Cerebellar cortex (tissue), 1 donor: ENCODE measurements around the gene REPIN1.

Source experiments
- DNase-seq: peaks from one replicate; pipeline ENCODE4 v3.0.0-alpha.2; 2015; ENCODE audit warnings: low spot score

REPIN1 gene

DNA sequence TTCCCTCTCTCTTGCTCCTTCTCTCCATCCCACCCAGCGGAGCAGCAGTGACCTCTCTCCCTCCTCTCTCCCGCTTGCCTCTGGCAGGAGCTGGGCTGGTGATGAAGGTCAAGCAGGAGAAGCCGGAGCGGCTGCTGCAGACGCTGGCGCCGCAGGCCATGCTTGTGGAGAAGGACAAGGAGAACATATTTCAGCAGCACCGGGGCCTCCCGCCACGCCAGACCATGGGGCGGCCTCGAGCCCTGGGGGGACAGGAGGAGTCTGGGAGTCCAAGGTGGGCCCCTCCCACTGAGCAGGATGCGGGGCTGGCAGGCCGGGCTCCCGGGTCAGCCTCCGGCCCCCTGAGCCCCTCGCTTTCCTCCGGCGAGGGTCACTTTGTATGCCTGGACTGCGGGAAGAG lies 27.8 kb downstream of the REPIN1 start:
- no peak for DNase-seq

DNA sequence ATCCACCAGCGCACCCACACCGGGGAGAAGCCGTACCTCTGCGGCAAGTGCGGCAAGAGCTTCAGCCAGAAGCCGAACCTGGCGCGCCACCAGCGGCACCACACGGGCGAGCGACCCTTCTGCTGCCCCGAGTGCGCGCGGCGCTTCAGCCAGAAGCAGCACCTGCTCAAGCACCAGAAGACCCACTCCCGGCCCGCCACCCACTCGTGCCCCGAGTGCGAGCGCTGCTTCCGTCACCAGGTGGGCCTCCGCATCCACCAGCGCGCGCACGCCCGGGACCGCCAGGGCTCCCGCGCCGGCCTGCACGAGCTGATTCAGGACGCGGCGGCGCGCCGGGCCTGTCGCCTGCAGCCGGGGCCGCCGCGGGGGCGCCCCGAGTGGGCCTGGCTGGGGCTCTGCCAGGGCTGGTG lies 28.2 kb downstream of the REPIN1 start:
- no peak for DNase-seq

- no peak for DNase-seq
These were observed 28.9 kb downstream of the REPIN1 start for GRCh38 chr7:150397346-150398107.

DNA sequence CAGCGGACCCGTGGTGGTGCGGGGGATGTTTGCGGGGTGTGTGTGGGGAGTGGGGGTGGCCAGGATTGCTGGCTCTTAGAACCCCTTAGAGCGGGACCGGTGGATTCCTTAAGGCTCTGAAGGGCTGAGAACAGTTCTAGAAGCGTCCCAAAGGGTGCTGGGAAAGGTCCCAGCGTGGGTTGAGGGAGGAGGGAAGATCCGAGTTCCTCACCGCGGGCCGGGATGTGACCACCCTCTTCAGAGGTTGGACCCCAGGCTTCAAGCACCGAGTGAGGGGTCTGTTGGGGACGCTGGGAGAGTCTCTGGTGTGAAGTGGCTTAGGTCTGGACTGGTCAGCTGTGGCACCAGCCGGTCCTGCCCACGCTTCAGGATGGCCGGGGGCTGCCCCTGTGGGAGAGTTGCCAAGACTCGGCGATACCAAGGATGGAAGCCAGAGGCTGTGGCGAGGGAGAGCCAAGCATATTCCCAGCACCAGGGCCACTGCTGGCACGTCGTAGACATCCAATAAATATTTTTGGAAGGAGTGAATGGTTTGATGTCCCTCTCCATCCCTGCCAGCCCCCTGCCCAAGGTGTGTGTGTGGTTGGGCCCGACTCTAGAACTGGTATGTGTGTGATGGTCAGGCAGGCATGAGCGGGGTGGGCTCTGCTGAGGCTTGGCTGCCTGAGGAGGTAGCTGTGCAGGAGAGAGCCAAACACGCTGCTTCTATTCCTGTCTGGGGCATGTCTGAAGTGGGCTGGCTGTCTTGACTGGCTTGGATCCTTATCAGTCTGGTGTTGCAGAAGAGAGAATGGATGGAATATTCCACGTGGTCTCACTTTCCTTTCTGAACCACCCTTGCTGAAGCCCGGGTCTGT lies 29.7 kb downstream of the REPIN1 start:
- DNase-seq: no peak

DNA sequence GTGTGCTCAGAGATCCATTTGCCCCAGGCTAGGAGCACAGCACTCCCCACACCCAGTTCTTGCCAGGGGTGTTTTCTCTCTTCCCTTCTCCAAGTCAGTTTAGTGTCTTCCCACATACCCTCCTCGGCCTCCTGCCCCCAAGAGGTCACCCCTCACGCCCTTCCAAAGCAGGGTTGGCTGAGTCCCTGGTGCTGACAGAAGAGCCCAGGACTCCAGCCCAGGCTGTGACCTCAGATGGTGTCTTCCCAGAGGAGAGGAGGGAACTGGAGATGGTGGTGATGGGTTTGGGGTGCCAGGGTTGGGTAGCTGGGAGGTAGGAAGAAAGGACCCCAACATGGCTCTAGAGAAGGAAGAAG lies 30.3 kb downstream of the REPIN1 start:
- no peak for DNase-seq

- DNase-seq: no peak
These were observed 30.9 kb downstream of the REPIN1 start for GRCh38 chr7:150399421-150400007.

GRCh38 chr7:150400008-150400787 lies 31.6 kb downstream of the REPIN1 start:
- no peak for DNase-seq

- DNase-seq: no peak
These were observed 32.3 kb downstream of the REPIN1 start for GRCh38 chr7:150400788-150401423.

DNA sequence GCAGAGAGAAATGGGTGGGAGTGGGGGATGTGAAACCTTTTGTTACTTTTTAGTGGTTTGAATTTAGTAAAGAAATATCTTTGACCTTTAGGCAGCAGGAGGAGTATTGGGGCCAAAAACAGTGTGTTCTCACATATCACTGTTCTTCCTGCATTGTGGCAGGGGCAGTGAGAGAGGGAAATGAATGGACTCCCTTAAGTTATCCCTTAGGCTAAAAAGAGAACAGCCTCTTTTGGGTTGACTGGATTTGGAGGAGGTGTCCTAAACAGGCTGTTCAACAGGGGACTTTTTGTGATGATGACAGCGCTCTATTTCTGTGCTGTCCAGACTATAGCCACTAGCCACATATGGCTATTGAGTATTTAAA lies 32.8 kb downstream of the REPIN1 start:
- no peak for DNase-seq

DNA sequence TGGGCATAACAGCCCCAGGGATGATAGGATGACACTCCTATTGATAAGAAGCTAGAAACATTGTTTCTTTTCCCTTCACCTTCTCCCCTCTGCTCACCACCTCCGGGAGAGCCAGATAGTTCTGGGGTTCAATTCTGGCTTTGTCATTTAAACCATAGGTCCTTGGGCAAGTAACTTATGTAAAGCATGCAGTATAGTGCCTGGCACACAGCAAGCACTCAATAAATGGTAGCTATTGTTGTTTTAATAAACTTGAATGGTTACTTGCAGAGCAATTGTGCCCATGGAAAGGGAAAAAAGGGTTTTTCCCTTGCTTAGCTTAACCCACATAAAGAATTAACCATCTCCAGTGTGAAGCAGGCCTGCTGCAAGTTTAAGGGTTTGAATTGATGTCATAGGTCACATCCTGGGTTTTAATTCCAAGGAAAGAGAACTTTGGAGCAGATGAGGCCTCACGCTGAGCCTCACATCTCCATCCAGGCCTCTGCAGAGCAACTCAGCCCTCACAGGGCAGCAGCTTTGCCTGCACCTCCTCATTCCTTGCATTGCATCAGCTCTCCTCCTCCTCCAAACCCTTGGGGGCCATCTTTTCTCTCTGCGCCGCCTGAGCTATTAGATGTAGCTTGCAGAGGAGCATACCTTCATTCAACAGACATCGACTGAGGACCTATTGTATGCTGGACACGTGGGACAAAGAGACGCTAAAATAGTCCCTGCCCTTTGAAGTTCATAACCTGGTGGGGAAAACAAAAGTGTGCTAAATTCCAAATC lies 33.4 kb downstream of the REPIN1 start:
- no peak for DNase-seq

DNA sequence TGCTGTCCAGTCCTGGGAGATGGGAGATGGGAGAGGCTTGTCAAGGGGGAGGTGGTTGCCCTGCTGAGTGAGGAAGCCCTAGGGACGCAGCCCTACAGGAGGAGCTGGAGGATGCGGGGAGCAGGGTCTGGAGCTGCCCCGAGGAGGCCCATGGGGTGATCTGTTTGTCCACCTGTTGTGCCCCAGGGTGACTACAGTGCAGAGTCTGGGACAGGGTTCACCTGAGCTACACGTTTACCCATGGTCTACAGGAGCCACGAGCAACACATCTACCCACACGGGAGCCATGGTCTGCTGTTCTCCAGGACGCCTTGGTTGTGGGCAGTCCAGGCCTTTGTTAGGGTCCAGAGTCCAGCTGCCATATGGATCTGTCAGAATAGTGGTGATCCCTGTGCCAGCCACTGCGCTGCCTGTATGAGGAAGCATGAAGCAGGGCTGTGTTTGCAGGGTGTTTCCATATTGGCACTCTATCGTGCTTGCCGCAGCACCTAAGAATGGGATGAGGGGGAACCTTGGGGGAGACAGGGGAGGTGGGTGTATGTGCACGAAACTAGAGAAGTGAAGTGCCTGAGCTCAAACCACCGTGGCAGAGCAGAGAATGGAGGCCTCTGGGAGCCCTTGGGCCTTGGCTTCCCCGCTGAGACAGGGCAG lies 34.2 kb downstream of the REPIN1 start:
- no peak for DNase-seq

GRCh38 chr7:150403376-150404171 lies 35.0 kb downstream of the REPIN1 start:
- DNase-seq: no peak

DNA sequence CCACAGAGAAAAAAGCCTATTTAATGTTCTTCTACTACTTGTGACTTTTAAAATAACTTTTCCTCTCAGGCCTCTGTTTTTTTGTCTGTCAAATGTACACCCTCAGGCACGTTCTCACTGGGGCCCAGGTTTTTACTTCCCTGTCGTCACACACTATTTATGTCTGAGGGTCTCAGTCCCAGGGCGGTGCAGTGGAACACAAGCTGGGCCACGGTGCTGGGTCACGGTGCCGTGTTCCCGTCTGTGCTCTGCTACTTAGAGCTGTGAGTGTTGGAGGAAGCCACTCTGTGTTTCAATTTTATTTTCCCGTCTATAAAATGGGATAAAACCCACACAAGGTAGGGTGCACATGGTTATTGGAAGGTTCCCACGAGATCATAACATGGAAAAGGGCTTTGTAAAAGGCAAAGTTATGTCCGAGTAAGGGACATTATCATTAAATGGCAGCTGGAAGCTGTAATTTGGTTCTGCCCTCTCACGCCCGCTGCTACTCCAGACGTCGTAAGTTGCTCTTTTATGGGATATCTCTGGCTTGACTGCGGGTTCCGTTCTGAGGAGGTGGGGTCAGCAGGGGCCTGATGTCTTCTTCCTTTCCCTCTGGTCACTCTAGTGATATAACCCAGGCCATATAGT lies 35.7 kb downstream of the REPIN1 start:
- no peak for DNase-seq

DNA sequence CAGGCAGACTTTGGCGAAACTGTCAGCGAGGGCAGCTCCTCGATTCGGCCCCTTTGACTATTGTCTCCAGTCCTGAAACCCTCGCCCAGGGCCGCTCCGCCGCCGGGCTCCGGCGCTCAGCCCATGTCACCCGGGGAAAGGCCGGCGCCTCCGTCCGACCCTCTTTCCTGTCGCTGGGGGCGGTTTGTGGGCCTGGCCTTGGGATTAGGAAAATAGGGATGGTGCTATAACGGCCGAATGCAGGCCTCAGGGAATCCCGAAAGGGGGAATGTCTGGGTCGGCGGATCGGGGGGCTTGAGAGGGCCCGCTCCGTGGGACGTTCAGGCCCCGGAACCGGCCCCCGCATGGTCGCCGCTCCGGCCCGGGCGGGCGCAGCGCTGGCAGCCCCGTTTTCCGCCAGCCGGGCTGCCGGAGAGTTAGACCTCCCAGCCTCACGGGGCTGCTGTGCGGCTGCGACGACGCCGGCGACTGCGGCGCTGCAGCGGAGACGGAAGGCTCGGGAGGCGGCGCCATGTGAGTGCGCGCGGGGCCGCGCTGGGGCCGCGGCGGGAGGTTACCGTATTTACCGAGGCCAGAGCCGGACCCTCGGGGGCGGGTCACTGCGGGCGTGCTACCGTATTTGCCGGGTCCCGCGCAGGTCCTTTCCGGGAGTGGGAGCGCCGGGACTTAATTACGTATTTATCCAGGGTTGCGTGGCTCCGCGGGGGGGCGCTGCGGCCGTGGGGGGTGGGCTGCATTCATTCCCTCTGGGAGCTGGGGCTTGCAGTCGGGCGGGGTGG lies 36.4 kb downstream of the REPIN1 start:
- DNase-seq: peak; percentile 82

DNA sequence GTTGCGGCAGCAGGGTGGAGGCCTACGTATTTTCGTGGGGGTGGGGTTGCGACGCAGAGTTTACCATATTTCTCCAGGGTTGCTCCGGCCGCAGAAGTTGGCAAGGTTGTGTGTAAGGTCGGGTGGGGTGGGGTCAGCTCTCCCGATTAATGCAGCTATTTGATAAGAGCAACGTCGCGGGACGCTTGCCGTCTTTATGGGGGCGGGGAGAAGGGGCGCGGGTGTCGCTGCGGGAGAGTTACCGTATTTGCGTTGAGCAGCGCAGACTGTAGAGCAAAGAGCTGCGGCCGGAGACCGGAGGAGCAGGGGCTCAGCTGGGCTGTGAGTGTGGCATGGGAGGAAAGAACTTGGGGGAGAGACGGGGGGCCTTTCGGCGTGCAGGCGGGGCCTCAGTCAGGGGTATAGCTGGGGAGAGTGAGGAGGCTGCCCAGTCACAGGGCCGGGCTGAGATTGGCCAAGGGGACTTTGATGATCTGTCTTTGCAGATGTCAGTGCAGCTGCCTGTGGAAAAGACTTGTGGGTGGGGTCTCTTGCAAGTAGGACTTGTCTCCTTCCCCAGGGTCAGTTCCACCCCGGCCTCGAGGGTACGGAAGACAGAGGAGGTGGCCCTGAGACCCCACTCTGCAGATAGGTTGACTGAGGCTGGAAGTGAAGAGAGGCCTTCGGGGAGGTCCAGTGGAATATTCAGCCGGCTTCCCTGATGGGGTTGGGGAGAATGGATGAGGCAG lies 37.1 kb downstream of the REPIN1 start:
- peak; percentile 42 for DNase-seq

GRCh38 chr7:150406312-150406566 lies 37.6 kb downstream of the REPIN1 start:
- peak; percentile 28 for DNase-seq

DNA sequence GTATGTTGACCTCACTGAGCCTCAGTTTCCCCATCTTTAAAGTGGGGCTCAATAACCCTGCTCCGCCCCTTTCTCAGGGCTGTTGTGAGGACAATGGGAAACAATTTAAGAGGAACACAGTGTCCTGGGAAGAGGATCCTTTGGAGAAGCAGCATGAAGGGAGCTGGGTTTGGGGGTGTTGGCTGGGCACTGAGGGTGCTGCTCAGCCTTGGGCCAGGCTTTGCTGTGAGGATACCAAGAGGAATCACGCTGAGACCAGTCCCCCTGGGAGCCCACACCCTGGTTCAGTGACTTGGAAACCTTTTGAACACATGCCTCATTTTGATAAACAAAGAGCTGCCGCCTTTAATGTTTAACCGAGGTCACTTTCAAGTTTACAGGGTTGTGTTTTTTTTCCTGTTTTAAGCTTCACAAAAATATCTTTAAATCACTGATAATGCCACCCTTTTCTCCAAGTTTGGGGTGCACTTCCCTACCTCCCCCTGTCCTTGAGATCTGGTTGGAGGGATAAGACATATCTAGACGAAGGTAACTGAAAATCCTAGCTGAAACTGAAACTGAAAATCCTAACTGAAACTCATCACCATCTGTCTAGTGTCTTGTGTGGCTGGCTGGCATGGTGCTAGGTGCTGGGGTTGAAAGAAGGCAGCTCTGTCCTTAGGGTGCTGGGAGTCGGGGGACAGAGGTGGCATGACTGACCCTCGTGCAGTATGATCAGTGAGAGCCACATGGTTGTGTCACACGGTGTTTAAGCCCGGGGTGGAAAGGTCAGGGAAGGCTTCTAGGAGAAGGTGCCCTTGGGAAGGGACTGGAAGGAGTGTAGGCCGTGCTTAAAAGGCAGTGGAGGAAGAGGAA lies 38.2 kb downstream of the REPIN1 start:
- no peak for DNase-seq
